ENCODE results near the gene TOR4A.

- TF ChIP-seq, protein P1, sequence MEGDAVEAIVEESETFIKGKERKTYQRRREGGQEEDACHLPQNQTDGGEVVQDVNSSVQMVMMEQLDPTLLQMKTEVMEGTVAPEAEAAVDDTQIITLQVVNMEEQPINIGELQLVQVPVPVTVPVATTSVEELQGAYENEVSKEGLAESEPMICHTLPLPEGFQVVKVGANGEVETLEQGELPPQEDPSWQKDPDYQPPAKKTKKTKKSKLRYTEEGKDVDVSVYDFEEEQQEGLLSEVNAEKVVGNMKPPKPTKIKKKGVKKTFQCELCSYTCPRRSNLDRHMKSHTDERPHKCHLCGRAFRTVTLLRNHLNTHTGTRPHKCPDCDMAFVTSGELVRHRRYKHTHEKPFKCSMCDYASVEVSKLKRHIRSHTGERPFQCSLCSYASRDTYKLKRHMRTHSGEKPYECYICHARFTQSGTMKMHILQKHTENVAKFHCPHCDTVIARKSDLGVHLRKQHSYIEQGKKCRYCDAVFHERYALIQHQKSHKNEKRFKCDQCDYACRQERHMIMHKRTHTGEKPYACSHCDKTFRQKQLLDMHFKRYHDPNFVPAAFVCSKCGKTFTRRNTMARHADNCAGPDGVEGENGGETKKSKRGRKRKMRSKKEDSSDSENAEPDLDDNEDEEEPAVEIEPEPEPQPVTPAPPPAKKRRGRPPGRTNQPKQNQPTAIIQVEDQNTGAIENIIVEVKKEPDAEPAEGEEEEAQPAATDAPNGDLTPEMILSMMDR (conservative IDR thresholded peaks at IDR 0.05 in 1 of 2, IDR thresholded peaks at IDR 0.05 in 1 of 2; ENCODE audit: extremely low read depth in 1 of 2, insufficient read depth in 1 of 2, low read depth in 1 of 2, low read length in 2 of 2): no peak
- TF ChIP-seq EZH2 (IDR thresholded peaks at IDR 0.05; ENCODE audit: borderline replicate concordance, low read length): no peak
Observed at GRCh38 chr9:137306066-137306849, 28.7 kb downstream of the TOR4A start.

Measured in mammary epithelial cell (primary cell).